GM21447 (cell line): ENCODE results near the gene PFKFB3.

Experiments used
- ATAC-seq: cut with Tn5 transposase; IDR thresholded peaks from one replicate; pipeline ENCODE4 v1.9.1; 2021; ENCODE audit not compliant: unreplicated experiment

PFKFB3 gene

DNA sequence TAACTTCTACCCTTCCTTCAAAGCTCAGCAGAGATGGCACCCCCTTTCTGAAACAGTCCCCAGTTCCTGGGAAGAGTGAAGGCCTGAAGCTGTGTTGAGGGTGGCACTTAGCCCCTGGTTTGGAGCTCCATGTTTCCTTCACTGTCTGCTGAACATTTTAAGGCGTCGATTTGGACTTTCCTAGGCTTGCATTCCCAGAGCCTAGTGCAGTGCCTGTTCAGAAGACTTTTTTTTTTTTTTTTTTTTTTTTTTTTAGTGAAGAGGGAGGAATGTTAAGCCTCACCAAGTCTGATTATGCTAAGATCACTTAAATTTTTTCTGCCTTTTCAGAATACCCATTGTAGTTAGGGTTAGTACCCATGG, 97.0 kb downstream of the PFKFB3 start:
- no peak for ATAC-seq

DNA sequence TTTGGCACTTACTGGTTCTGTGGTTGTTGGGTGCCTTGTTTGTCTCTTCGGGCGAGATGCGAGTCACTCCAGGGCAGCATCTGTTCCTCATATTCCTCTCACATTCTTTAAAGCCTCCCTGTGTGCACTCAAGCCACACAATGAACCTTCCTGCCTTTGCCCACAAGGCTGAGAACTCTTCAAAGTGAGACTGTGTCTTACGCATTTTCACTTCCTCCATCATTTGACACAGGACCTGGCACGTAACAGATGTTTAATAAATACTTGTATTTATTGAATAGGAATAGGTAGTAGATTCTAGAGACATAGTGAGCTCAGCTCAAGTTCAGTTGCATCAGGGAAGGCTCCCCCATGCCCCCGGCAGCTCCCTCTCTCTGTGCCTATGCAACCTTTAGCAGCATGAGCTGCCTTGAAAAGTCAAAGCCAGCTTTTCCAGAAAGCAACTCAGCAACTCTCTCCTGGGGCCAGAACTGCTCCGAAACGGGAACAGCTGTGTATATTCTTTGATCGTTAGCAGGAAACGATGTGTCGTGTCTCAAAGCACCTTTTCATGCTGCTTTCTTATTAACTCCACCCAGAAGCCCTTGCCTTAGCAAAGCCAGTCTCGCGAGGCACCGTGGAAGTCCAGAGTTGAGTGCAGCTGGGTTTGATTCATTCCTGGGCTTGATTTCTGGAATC, 97.5 kb downstream of the PFKFB3 start:
- peak; percentile 87 for ATAC-seq

DNA sequence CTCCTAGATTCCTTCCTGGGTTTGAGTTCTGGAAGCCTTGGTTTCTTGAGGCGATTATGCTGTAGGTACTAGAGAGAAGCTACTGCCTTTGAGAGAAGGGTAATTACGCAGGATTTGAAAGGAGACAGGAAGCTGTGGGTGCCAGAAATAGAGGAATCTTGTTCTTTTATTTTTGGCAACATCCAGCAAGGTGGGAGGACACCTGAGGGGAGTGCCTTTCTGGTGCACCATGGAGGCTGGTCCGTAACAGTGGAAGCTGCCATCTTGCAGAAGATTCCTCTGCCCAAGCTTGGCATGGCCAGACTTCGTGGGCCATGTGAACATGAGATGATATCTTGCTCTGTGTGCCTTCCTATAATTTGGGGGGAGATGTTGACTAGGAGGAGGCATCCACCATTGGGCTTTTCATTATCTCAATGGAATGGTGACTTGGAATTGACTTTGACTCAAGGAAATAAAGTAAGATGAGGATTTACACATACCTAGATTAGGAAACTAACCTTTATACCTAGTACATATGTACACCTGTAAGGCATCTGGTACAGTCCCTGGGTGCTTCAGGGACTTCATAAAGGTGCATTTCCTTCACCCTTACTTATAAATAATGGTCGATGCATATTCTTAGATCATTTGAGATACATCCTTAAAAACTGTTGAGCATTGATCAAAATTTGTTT, 98.2 kb downstream of the PFKFB3 start:
- ATAC-seq: no peak

DNA sequence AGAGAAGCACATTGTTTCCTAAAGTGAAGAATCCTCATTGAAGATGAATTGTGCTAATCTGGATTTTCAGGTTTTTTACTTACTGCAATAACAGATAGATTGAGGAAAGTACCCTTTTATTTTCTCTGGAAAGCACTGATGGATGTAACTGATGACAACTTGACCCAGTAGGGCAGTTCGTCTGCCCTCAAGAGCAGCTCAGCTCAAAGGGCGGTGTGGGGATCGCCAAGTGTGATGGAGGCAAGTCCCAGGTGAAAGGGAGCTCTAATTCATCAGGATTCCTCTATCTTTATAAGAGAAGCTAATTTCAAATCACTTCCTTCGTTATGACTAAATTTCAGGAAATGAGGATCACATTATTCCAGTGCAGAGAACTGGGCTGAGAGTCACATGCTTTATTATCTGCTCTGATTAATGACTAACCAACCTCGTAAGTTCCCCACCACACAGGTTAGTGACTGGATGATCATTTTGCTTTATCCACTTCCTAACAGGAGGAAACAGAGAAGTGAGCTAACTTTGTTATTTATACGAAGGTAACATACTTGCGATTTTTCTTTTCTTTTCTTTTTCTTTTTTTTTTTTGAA, 98.8 kb downstream of the PFKFB3 start:
- ATAC-seq: no peak
